Body of pancreas (tissue), 4 donors: ENCODE results near the gene SLC35G1. TPM values are rescaled to one million over a fixed set of nuclear protein-coding genes. Genes with fewer than 3 reads are reported as not detected.

ENCODE experiments used
- ATAC-seq: fragments of 150-250 bp; one replicate; pipeline ENCODE4 v1.9.1; 2016
- DNase-seq, 4 donors: peaks; one replicate each; pipeline ENCODE4 v3.0.0-alpha.2; 2019
- H3K27ac ChIP-seq, 4 donors: fragments of 200-600 bp; sonication (generic); 1 replicate in 3 of 4; 2 replicates in 1 of 4; pipeline versions ENCODE4 v1.5.1 to v1.6.1; 2016 to 2019; ENCODE audit warnings: mild to moderate bottlenecking in 1 of 4, mixed read lengths in 1 of 4, moderate library complexity in 1 of 4
- H3K27me3 ChIP-seq, 2 donors: fragments of 200-600 bp; sonication (generic); one replicate each; pipeline ENCODE4 v1.6.0; 2016; ENCODE audit warnings: mild to moderate bottlenecking in 1 of 2
- H3K36me3 ChIP-seq, 2 donors: fragments of 200-600 bp; sonication (generic); replicated peaks in 1 of 2; 2 replicates each; pipeline ENCODE4 v1.5.1; 2016; ENCODE audit warnings: low read depth in 2 of 2; ENCODE audit not compliant: insufficient read depth in 1 of 2
- H3K4me1 ChIP-seq: fragments of 200-600 bp; sonication (generic); one replicate; pipeline ENCODE4 v1.6.0; 2016
- H3K4me3 ChIP-seq, 2 donors: fragments of 200-600 bp; sonication (generic); 1 replicate in 1 of 2; 2 replicates in 1 of 2; pipeline ENCODE4 v1.5.1; 2016 to 2019
- H3K9me3 ChIP-seq, 3 donors: fragments of 200-600 bp; sonication (generic); 1 replicate in 2 of 3; 2 replicates in 1 of 3; pipeline ENCODE4 v1.5.1; 2016
- CTCF ChIP-seq, 7 experiments: fragments of 450-650 bp in 4 of 7; fragments of 200-600 bp in 3 of 7; sonication (generic) in 3 of 7; IDR thresholded peaks; one replicate each; pipeline ENCODE4 v1.5.1; 2016 to 2019; ENCODE audit warnings: antibody characterized with exemption in 7 of 7
- POLR2A ChIP-seq, 3 donors: fragments of 450-650 bp; IDR thresholded peaks; one replicate each; pipeline ENCODE4 v1.6.1; 2016; ENCODE audit warnings: antibody characterized with exemption in 3 of 3, mild to moderate bottlenecking in 2 of 3
- WGBS, 2 donors: methylation state at CpG; one replicate each; pipeline ENCODE4 v1.1.5; 2017; 5-methylcytosine and 5-hydroxymethylcytosine counted together
- intact Hi-C: fragments of 100-400 bp; cut with DNase I; formaldehyde crosslinking; loops from one replicate; pipeline ENCODE4 v1.15.1; 2023
- total RNA-seq, 2 donors: library from RNA; depleted of rRNA; stranded (reverse); fragments of >200 nt; gene quantifications; one replicate each; pipeline ENCODE4 v1.1.0, GENCODE V29; 2016

Gene SLC35G1
- total RNA-seq, 2 donors from 2014 or later: 7.0 to 24.1 TPM

DNA sequence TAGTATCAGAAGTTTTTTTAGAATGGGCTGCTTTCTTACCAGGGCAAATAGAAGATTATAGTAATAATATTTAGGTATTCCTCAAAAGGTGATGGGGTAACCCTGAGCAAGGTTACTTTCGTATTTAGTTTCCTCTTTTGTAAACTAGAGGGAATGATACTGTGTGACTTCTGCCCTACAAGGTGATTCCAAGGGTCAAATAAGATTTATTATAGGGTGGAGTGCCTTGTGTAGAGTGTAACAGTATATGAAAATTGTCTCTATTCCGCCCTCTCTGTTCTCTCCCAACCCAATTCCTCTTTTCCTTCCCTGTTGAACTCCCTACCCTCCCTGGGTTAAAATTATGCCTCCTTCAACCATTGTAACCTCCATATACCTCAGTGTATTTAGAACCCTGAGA lies 5.3 kb downstream of the SLC35G1 start:
- Histone ChIP-seq H3K4me1 (peaks cover 32% of the 10 kb centered on the region), H3K9me3 (no peaks in the 10 kb centered on the region), H3K36me3 (peaks cover 0 to 2% of the 10 kb centered on the region in 2 donors), H3K27me3 (no peaks in the 10 kb centered on the region), H3K4me3 (no peak overlapping the region), H3K27ac (no peak overlapping the region)
- 85 to 96% methylated on average over 2 of the region's 2 CpGs for WGBS, 2 donors
- intact Hi-C loops: no loop called here
- no peak for TF ChIP-seq POLR2A (IDR thresholded peaks at IDR 0.05)
- TF ChIP-seq CTCF (IDR thresholded peaks at IDR 0.05): no peak
- DNase-seq (no peak), ATAC-seq (no peak)

DNA sequence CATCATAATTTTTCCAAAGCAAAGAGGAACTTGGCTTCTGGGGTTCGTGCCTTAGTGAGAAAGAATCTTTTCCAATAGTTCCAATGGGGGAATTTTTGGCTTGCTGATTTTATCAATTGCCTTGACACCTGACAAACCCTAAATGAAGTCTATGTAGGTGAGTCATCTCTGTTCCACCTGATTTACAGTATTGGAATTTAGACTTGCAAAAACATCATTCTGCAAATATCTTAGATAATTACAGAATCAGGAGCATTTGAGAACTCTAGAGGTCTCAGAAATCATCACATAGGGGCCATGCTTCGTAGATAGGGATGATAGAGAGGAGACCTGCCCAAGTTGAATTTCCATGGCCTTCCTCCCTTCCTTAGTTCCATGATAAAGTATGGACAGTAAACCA lies 9.3 kb downstream of the SLC35G1 start:
- Histone ChIP-seq H3K9me3 (no peaks in the 10 kb centered on the region), H3K27me3 (no peaks in the 10 kb centered on the region), H3K4me3 (no peak overlapping the region), H3K36me3 (peaks cover 0 to 2% of the 10 kb centered on the region in 2 donors), H3K4me1 (peaks cover 25% of the 10 kb centered on the region), H3K27ac (no peak overlapping the region)
- no peak for ATAC-seq
- intact Hi-C loops: no loop called here
- WGBS, 2 donors: 92 to 95% methylated on average over 2 of the region's 2 CpGs
- DNase-seq: no peak
- TF ChIP-seq POLR2A (IDR thresholded peaks at IDR 0.05): no peak
- no peak for TF ChIP-seq CTCF (IDR thresholded peaks at IDR 0.05)

DNA sequence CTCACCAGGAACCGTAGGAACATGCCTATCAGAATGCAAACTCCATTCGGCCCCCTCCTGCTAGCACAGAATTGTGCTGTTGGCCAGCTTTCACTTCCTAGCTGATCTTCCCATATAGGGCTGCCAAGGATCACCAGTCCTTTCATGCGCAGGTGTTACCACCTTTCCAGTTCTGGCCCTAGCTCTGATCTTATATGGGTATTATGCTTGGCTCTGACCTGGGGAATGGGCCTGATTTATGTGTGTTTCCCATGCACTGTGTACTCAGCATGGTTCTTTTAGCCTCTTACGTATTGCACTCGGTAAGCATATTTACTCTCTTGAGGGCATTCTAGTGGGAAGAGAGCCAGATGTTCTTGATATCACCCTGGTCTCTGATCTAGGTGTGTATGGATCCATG lies 11.1 kb downstream of the SLC35G1 start:
- Histone ChIP-seq H3K36me3 (peaks cover 0 to 2% of the 10 kb centered on the region in 2 donors), H3K4me3 (no peak overlapping the region), H3K4me1 (peaks cover 25% of the 10 kb centered on the region), H3K27me3 (no peaks in the 10 kb centered on the region), H3K27ac (peak overlapping the region; percentile 64 to 71 (median 68)), H3K9me3 (no peaks in the 10 kb centered on the region)
- ATAC-seq (peak; percentile 97), DNase-seq (peak; percentile 56 to 89 (median 75))
- whole genome bisulfite sequencing, 2 donors: 34 to 40% methylated on average over 5 of the region's 5 CpGs
- TF ChIP-seq CTCF (IDR thresholded peaks at IDR 0.05): no peak
- peak in 2 of 3 donors; percentile 36 to 43 for TF ChIP-seq POLR2A (IDR thresholded peaks at IDR 0.05)
- intact Hi-C loops: no loop called here

DNA sequence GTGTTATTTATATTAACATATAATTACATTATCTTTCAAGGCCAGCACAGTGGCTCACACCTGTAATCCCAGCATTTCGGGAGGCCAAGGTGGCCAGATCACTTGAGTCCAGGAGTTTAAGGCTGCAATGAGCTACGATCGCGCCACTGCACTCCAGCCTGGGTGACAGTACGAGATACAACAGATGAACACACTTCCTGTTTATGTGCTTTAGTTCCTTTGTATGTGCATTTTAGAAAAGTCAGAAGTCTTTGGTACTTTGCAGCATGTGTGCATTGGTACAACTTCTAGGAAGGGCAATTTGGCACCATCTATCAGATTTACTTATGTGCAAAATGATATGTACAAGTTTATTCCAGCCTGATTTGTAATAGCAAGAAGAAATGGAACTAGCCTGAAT lies 13.3 kb downstream of the SLC35G1 start:
- Histone ChIP-seq H3K9me3 (no peaks in the 10 kb centered on the region), H3K4me3 (no peak overlapping the region), H3K4me1 (peaks cover 25% of the 10 kb centered on the region), H3K27ac (no peak overlapping the region), H3K36me3 (no peaks in the 10 kb centered on the region), H3K27me3 (no peaks in the 10 kb centered on the region)
- ATAC-seq (no peak), DNase-seq (no peak)
- 87 to 96% methylated on average over 5 of the region's 5 CpGs for WGBS, 2 donors
- TF ChIP-seq POLR2A (IDR thresholded peaks at IDR 0.05): no peak
- TF ChIP-seq CTCF (IDR thresholded peaks at IDR 0.05): no peak
- intact Hi-C loops: no loop called here

- no peaks in the 10 kb centered on the region for H3K27me3 ChIP-seq
- H3K27ac ChIP-seq: peak overlapping the region in 1 of 4 donors; percentile 8
- H3K36me3 ChIP-seq: no peaks in the 10 kb centered on the region
- intact Hi-C loops: no loop called here
- no peak overlapping the region for H3K4me3 ChIP-seq
- no peak for TF ChIP-seq POLR2A (IDR thresholded peaks at IDR 0.05)
- no peak for TF ChIP-seq CTCF (IDR thresholded peaks at IDR 0.05)
- DNase-seq: no peak
- no peak for ATAC-seq
- 78 to 84% methylated on average over 6 of the region's 6 CpGs for WGBS, 2 donors
- H3K9me3 ChIP-seq: no peaks in the 10 kb centered on the region
- peaks cover 7% of the 10 kb centered on the region for H3K4me1 ChIP-seq
Measured at GRCh38 chr10:93911866-93912265, 18.1 kb downstream of the SLC35G1 start.
